Loucy (cell line): ENCODE results near the gene BBC3.

Experiments
- EZH2phosphoT487 ChIP-seq: fragments of 200-600 bp; IDR thresholded peaks from 2 replicates; pipeline ENCODE4 v1.6.1; 2018; ENCODE audit warnings: antibody characterized with exemption, mild to moderate bottlenecking, moderate library complexity, borderline replicate concordance
- TF ChIP-seq, protein P1 (sequence below): fragments of 200-600 bp; sonication (generic); conservative IDR thresholded peaks from 2 replicates; pipeline ENCODE4 v1.5.1; 2014; ENCODE audit warnings: mild to moderate bottlenecking, antibody characterized with exemption, low read length

DNA sequence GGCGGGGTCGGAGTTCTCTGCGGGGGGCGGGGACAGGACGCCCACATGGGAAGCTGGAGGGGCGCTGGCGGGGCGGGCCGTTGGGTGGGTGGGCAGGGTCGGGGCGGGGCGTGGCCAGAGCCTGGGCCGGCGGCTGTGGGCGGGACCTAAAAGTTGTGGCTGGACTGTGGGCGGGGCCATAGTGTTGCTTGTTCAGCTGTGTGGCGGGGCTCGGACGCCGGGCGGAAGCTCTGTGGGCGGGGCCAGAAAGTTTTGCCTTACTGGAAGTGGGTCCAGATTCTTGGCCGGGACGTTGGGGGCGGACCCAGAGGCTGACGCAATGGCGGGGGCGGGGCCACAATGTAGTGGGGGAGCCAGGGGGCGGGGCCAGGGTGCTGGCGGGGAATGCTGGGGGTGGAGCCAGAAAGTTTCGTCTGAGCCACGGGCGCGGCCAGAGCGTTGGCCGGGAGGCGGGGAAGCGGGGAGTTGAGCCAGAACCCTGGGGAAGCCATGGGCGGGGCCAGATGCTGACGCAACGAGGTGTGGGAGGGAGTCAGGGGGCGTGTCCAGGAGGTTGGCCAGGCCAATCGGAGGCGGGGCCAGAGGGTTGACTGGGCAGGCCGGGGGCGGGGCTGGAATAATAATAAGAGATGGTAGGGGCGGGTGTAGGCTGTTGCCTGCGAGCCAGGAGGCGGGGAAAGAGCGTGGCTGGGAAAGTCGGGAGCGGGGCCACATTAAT is 25.9 kb upstream of the BBC3 start:
- TF ChIP-seq, protein P1, sequence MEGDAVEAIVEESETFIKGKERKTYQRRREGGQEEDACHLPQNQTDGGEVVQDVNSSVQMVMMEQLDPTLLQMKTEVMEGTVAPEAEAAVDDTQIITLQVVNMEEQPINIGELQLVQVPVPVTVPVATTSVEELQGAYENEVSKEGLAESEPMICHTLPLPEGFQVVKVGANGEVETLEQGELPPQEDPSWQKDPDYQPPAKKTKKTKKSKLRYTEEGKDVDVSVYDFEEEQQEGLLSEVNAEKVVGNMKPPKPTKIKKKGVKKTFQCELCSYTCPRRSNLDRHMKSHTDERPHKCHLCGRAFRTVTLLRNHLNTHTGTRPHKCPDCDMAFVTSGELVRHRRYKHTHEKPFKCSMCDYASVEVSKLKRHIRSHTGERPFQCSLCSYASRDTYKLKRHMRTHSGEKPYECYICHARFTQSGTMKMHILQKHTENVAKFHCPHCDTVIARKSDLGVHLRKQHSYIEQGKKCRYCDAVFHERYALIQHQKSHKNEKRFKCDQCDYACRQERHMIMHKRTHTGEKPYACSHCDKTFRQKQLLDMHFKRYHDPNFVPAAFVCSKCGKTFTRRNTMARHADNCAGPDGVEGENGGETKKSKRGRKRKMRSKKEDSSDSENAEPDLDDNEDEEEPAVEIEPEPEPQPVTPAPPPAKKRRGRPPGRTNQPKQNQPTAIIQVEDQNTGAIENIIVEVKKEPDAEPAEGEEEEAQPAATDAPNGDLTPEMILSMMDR: no peak
- no peak for TF ChIP-seq EZH2phosphoT487
